ENCODE results near the gene IRX2.

IRX2 gene

DNA sequence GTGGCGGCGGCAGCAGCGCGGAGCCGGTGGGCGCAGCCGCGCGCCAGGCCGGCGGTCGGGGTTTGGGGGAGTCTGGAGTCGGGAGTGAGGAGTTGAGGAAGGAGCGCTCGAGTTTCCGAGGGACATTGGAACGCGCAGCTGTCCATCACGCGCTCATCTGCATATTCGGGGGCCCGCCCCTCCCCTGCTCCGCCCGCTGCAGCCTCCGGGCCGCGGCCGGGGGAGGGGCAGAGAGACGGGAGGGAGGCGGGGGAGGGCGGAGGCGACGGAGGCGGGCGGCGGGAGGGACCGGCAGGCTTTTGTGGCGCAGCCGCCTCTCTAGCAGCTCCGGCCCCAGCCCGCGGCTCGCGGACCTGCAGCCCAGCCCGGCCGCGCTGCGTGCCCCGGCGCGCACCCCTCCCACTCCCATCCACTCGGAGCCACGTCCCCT is at the start of gene IRX2:
Gene IRX2 (minus strand): TSS at position 86 of the 430 bp plus-strand sequence. CDS start 264 bp downstream, outside the sequence.
- DNase-seq (ENCODE audit: low spot score), result peak; percentile 93

DNA sequence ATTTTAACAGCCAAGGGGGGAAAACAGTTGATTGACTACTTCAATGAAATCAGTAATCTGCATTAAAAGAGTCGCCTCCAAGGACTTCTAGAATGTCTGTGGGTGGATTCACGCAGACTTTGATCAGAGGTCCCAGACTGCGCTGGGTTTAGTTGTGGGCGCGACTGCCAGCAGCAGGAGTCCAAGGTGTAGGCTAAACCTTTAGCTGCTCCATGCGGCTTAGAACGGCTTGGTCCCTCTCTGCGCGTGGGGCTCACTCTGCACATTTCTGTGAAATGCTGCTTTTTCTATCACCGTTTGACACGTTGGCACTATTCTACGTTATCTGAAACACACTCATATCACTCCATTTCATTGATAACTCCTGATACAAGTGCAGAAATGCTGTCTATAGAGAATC is 48.6 kb upstream of the IRX2 start:
- DNase-seq (ENCODE audit: low spot score), result no peak

DNA sequence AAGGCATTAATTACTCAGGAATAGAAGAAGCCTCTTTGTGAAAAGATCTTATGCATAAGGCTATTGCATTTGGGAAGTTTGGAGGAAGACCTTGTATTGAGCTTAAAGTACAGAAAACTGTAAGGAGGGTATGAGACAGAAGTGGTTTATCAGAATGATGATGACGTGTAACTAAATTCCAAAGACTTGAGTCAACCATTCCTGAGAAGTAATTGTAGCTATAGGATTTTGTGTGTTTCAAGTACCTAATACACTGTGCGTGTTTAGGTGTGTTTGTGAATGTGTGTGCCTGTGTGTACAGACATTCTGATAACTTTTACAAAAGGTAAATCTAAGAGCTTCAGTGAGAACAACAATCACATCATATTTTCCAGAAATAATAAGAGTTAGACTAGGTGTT is 46.5 kb upstream of the IRX2 start:
- no peak for DNase-seq (ENCODE audit: low spot score)

DNA sequence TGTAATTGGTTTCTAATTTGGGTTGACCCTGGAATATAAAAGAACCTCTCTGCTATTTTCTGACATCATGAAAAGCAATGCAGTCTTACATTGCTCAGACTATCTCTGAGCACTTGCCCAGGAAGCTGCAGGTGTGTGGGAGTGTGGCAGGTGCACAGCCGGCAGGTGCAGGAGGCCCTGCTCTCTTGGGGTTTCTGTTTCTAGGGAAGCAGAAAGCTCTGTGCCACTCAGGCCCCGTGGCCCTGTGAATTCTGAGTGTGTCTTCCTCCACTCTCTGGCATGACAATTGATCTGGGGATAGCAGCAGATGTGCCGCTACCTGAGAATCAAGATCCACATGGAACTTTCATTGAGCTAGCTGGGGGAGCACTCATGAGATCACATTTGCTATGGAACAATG is 45.7 kb upstream of the IRX2 start:
- DNase-seq (ENCODE audit: low spot score), result no peak

DNA sequence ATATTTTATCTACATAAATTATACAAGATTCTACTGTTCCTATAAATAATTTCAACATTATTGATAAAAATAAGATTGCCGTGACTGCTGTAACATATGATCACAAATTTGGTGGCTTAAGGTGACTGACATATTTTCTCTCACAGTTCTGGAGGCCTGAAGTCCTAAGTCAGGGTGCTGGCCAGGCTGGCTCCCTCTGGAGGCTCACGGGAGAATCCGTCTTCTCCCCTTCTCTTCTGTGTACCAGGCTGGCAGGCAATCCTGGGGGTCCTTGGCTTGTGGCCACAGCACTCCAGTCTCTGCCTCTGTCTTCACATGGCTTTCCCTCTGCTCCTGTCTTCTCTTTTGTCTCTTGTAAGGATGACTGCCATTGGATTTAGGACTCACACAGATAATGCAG is 31.7 kb upstream of the IRX2 start:
- no peak for DNase-seq (ENCODE audit: low spot score)

DNA sequence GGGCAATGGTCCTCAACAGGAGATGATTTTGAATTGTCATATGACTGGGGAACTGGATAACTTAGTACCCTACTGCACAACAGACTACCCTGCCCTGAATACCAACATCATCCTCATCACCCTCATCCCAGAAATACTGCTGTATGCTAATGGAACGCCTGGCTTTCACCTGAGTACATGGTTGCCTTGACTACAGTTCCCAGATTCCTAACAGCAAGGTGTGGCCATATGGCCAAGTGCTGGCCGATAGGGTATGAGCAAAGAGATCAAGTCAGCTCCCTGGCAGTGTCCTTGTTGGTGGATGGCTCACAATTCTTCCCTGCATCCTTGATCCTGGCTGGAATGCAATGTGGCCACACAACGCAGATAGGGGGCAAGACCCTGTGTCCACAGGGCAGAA is 31.2 kb upstream of the IRX2 start:
- DNase-seq (ENCODE audit: low spot score), result no peak

DNA sequence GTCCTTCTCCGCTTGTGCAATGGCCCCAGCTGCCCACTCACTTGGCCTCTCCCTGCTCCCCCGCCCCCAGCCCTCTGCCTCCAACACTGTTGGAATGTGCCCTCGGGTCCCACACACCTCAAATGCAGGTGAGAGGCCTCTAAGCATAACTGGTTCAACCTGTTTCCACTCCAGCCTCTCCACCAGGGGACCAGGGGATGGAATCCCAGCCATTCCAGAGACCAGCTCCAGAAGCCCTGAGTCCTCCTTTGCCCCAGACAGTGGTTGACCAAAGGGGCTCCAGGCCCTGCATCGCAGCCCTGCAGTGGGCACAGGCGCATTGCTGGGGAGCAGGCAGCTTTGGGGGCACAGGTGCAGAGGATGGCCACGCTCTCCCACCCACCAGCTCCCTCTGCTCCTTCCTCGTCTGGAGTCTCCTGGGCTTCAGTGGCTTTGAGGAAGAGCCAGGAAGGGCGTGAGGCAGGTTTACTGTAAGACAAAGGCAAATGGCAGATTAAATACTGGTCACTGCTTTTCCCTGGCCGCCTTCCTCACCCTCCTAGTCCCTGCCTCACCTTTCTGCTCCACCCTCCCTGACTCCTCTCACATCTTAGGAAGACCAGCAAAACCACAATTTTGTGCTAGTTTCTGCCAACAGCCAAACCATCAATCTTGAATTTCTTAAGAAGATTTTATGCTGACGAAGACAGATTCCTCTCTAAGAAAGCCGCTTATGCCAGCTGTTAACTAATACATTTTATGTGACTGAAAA is 29.1 kb upstream of the IRX2 start:
- no peak for DNase-seq (ENCODE audit: low spot score)

DNA sequence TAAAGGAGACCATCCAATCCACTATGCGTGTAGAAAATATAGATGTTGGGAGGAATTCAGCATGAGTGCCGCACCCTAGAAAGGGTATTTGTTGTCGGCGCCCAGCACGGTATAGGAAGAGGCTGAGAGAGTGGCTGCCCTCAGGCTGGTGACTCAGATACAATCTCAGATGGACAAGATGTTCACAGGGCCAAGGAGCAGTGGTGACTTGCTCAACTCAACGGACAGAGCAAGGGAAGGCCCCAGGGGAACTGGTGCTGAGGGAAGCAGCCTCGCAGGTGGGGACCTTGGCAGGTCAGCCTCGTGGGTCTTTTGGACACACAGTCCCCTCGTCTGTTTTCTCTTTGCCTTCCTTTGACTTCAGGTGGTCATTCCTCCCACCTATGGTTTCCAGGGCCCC is 28.0 kb upstream of the IRX2 start:
- DNase-seq (ENCODE audit: low spot score), result no peak

DNA sequence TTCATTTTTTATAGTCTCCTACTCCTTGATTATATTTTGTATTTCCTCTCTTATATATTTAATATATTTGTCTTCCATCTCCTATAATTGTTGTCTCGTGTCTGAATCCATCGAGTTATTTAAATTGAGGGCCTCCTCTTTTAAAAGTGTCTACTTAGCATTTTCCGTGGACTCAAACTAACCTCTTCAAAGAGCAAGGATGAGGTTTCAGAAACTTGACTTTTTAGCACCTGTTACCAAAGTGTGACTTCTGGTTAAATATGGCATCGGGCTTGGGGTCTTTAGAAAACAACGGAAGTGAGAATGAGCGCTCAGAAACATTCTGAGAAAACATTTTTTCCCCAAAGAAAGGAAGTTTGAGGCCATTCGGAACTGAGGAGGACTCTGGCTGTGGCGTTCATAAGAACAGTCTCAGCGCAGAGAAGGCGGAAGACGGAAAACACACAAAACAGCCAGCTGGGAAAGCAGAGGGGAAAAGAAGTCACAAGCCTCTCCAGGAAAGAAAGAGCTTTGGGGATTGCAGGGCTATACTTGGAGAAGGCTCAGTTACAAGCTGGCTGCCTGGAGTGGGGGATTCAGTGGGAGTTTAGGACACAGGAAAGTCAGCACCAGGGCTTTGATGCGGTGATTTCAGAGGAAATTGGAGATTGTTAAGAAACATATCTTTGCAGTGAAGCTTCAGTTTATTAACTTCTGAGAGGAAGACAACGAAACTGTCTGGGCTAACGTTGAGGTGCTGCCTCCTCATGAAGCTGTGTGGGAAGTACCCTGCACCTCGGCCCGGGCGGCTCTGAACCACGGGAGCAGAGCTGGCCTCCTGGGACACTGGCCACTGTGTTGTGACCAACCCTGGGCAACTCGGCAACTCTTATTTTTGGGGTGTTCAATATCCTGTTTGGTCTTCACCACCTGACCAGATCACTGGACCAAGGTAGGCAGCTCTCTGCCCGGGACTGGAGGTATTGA is 25.1 kb upstream of the IRX2 start:
- no peak for DNase-seq (ENCODE audit: low spot score)

DNA sequence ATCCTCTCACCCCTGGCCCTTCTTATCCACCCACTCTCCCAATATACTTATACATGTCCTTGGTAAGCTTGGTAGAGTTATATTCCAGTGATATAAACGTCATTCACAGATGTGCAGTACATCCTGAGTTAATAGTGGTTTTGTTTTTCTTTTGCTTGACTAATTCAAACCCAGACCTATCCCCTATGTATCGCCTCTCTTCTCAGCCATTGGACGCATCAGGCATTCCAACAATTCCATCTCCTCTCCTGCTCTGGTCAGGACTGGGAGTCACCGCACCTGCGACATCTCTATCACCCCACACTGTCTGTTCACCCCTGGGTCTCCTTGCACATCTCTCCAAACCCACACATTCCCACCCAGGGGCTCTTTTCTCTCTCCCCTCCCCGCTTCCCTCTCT is 21.9 kb upstream of the IRX2 start:
- DNase-seq (ENCODE audit: low spot score), result no peak

DNA sequence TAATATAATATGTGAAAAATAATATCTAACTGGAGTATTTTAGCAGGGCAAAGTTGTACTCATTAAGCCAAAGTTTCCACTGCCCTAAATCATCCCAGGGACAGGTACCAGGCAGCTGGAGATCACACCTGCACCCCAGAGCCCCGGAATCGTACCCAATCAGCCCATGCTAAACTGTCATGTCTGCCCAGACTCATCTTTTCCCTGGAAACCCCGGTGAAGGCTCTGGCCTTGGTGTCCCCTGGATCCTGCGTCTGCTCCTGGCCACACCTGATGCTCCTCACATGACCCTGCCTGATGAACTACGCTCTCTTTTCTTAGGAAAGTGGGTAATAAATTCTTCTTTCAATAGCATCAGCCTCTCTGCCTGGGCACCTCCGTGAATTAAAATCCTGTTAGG is 15.6 kb upstream of the IRX2 start:
- no peak for DNase-seq (ENCODE audit: low spot score)

DNA sequence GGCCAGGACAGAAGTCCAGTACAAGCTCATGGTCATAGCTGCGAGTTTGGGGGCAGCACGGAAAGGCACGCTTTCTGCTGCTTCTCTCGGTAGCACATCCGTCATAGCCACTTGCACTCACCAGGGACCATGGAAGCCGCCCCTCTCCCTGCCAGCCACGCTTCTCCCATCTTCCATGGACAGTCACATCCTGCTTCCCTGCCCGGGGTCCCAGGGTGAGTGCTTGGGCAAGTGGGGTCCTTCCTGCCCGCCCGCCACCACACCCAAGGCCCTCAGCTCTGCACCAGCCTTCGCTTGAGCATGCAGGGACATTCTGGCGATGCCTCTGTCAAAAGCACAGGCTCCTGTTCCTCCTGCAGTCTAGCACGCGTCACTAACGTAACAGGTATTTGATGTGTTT is 13.1 kb upstream of the IRX2 start:
- DNase-seq (ENCODE audit: low spot score), result no peak

DNA sequence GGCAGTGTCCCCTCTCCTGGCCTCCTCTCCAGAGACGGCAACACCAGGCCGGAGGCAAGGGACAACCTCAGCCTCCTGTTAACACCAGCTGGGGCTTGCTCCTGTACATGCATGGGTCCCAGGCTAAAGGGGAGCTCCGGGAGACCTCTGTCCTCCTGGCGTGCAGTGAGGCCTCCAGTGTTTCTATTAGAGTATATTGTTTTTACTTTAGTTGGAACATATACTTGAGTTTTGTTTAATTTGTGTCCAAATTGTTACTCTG is 12.0 kb upstream of the IRX2 start:
- DNase-seq (ENCODE audit: low spot score), result no peak

DNA sequence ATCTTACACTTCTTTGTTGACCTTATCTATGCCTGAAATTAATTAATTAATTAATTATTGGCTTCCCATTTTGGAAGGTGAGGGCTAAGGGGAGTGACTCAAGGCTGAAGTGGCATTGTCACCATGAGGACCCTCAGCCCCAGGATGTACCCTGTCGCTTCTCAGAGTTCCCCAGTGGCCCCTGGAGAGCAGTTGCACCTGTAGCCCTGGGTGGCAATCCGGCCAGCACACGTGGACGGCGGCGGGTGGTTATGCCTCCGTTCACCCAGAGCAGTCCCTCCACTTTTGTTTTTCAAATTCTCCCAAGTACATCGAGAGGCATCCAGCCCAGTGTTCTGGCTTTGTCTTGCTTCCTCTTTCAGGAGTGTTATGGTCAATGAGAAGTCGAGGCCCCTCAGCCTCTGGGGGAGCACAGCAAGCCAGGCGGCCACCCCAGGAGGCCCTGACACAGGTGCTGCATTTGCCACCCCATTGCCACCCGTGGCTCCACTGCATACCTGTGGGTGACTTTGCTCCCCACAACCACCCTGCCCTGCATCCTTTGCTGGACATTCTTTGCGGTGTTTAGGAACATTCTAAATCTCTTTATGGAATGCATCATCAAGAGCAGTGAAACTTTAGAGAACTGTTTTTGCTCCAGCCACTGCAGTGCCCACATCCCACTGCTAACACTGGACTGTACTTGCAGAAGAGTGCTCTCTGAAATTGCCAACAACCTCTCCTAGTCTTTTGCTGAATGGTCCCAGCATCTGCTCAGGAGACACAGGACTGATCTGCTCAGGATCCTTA is 11.5 kb upstream of the IRX2 start:
- DNase-seq (ENCODE audit: low spot score), result no peak

DNA sequence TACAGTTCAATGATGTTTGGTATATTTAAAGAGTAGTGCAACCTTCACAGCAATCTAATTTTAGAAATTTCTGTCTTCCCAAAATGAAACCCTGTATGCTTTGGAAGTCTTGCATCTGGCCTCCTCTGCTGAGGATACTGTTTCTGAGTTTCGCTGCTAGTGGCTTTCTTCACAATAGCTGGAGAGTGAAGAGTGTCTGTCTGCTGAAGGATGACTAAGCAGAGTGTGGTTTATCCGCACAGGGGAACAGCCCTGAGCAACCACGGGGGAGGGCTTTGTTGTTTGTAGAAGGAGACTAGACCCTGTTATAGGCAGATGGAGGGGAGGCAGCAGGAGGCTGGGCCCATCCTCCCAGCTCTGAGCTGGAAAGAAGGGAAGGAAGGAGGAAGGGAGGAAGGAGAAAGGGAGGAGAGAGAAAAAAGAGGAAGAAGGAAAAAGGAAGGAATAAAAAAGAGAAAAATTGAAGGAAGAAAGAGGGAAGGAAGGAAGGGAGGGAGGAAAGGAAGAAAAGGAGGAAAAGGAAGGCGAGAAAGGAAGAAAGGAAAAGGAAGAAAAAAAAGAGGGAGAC is 10.5 kb upstream of the IRX2 start:
- no peak for DNase-seq (ENCODE audit: low spot score)

DNA sequence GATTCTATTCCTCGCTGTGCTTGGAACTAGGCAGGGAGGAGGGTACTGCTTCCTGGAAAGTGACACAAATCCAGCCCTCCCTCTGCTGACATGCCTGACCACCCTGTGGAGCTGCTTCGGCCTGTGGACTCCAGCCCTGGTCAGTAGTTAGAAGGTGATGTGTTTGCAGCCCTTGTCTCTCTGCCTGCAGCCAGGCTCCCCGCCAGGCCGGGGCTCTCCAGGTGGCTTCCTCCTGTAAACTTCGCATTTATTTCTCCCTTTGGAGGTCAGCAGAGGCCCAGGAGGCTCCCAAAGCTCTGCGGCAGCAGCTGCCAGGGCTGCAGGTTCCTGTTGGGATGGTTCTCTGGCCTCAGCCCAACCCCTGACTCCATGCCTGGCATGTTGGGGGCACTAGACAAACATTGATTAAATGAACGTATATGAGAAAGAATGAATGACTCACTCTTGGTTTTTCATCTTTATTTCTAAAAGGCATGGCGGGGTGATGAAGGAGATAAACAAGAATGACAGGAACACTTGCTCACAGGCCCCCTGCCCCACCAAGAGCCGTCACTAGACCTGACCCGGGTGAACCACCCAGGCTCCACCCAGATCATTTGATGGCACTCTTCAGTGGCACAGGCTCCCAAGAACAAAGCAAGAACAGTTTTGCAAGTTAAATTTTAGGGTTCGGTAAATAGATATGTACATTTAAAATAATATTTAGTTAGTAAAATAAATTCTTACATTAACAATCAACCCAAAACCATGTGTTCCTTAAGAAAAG is 8.4 kb upstream of the IRX2 start:
- DNase-seq (ENCODE audit: low spot score), result no peak

DNA sequence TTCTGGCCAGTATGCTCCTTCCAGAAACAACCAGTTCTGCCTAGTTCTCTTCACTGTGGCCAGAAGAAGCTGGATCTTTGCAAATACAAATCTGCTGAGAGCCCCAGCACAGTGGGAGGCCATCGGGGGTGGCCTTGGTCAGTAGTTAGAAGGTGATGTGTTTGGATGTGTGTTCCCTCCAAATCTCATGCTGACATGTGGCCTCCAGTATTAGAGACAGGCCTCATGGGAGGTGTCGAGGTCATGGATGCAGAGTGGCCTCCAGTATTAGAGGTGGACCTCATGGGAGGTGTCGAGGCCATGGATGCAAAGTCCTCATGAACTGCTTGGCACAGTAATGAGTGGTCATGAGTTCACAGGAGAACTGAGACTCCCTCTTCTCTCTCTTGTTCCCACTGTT is 7.6 kb upstream of the IRX2 start:
- no peak for DNase-seq (ENCODE audit: low spot score)

DNA sequence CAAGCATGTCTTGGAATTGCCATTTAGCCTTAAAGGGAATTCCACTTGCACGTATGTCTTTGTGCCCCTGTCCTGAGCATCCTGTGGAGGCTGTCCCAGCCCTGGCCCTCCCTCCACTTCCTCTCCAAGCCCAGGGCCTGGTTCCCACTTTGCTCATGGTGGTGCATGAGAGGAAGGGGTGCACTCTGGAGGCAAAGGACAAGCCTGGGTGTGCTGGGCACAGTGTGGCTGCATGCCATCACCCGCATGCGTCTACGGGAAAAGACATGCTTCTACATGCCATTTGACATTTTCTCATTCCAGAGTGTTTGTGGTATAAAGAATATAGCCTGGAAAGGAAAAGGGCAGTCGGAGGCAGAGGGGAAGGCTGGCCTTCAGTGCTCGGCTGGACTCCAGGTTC is 7.2 kb upstream of the IRX2 start:
- DNase-seq (ENCODE audit: low spot score), result no peak

DNA sequence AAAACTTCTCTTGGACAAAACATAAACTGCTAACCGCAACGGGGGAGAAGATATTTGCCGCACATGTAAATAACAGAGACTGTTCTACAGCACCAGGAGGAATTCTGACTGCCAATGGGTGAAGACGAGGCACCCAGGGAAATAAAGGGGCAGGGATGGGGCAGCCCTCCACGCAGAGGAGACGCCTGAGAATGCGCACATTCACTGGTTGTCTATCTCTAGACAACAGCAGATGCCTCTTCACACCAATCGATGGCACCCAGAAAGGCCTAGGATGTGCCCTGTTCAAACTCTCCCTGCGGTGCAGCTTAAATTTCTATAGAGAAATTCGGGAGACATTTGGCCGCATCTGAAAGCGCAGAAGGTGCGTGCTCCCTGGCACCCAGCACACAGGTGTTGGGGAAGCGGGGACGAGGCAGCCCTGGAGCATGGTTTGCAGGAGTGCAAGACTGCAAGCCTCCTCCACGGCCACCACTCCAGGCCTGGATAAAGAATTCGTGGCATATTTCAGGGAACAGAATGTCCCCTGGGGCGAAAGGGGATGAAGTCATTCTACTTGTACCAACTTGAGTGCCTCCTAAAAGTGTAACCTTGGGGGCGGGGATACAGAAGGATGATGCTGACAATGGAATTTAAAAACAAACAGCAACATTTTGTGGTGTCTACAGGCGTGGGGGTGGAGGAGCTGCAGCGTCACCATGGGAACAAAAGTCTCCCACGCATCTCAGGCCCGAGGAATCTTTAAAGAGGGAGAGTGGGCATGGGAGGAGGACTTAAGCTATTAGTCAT is 6.3 kb upstream of the IRX2 start:
- no peak for DNase-seq (ENCODE audit: low spot score)

DNA sequence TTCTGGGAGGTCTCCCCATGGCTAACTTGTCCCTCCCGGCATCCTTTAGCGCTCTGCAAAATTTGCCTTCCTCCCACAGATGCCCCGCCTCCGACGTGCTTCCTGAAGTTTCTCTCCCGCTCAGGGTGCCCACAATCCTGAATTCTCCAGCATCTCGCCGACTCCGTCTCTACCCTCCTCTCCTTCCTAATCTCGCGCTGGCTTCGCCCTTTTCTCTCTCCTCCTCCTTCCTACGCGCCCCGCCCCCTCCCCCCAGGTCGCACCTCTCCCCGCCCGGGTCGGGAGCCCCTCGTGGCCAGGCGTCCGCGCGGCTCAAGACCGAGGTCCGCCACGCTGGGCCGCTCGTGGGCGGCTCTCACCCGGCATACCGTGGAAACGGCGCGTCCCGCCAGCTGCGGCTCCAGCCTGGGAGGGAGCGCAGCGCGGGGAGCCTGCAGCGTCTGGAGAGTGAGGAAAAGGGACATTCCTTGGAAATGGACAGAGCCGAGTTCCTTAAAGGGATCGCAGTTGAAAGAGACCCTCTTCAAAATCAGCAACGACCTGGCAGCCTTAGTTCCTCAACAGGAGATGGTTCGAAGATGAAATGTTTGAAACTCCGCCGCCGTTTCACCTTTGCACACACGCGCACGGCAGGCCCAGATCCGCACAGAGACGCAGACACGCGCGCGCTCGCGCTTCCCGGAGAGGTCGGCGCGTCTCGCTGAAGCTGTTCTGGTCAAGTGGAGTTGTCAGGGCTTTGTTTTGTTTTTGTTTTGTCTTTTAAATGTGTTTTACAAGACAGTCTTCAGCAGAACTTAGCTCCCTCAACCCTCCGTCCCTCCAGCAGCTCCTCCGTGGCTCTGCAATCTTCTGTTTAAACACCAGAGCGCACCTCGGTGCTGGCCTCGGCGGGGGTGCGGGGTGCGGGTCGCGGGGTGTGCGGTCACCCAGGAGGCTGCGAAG is 5.0 kb upstream of the IRX2 start:
- DNase-seq (ENCODE audit: low spot score), result peak; percentile 81

Measured in AG08395 (cell line).